ENCODE data around the gene BMPER. TPM values are rescaled to one million over a fixed set of nuclear protein-coding genes. Genes with fewer than 3 reads are reported as not detected.

Gene BMPER
- total RNA-seq, 1 experiment from 2014 or later, result not detected

- TF ChIP-seq TCF7L2 (IDR thresholded peaks at IDR 0.05; ENCODE audit: low read depth, low read length), result no peak
- no peak for TF ChIP-seq POLR2AphosphoS5 (IDR thresholded peaks at IDR 0.05; ENCODE audit: low read depth, low read length)
- no peak for TF ChIP-seq SIN3A (IDR thresholded peaks at IDR 0.05; ENCODE audit: borderline replicate concordance, insufficient read depth, low read depth, low read length)
- no peak for TF ChIP-seq CTCF (IDR thresholded peaks at IDR 0.05)
- no peak for TF ChIP-seq REST (IDR thresholded peaks at IDR 0.05; ENCODE audit: insufficient read depth in 1 of 2, low read depth in 2 of 2, low read length in 1 of 2)
- no TSS peak for BruUV-seq (replicated peaks)
- ChIA-PET CTCF (interaction anchor here (0.7 kb wide), 1 partner anchor 200 kb away, joined by 3 read pairs; no protein-coding TSS in a partner anchor), POLR2A (no interaction called here)
- Histone ChIP-seq H3K4me1 (ENCODE audit: control insufficient read depth, insufficient read depth, low read length) (no peaks in the 10 kb centered on the region), H3K27me3 (ENCODE audit: control insufficient read depth, insufficient read depth, low read length) (no peaks in the 10 kb centered on the region), H3K9me3 (ENCODE audit: control insufficient read depth, insufficient read depth, low read depth, low read length) (no peaks in the 10 kb centered on the region), H3K27ac (ENCODE audit: low read length) (no peak overlapping the region), H3K4me3 (ENCODE audit: low read depth in 2 of 2, low read length in 2 of 2) (no peak overlapping the region), H3K36me3 (ENCODE audit: control insufficient read depth, insufficient read depth, low read length) (no peaks in the 10 kb centered on the region)
- ATAC-seq, result no peak
- DNase-seq (ENCODE audit: low read depth, low spot score), result no peak
- intact Hi-C loops (cut with micrococcal nuclease; ENCODE audit: unreplicated experiment) (no loop called here), in situ Hi-C loops (cut with HindIII; ENCODE audit: low pct_unique_long_range_greater_than_20kb, low sequenced_read_pairs) (no loop called here)
Observed at GRCh38 chr7:34190299-34190698, 285.0 kb downstream of the BMPER start.

- ATAC-seq (no peak), DNase-seq (ENCODE audit: low read depth, low spot score) (no peak)
- Histone ChIP-seq H3K4me3 (ENCODE audit: low read depth in 2 of 2, low read length in 2 of 2) (no peak overlapping the region), H3K36me3 (ENCODE audit: control insufficient read depth, insufficient read depth, low read length) (no peaks in the 10 kb centered on the region), H3K9me3 (ENCODE audit: control insufficient read depth, insufficient read depth, low read depth, low read length) (no peaks in the 10 kb centered on the region), H3K27me3 (ENCODE audit: control insufficient read depth, insufficient read depth, low read length) (no peaks in the 10 kb centered on the region), H3K27ac (ENCODE audit: low read length) (no peak overlapping the region), H3K4me1 (ENCODE audit: control insufficient read depth, insufficient read depth, low read length) (no peaks in the 10 kb centered on the region)
- CTCF ChIA-PET, result no interaction called here
- BruUV-seq (replicated peaks), result no TSS peak
- intact Hi-C loops (cut with micrococcal nuclease; ENCODE audit: unreplicated experiment), result no loop called here
- in situ Hi-C loops (cut with HindIII; ENCODE audit: low pct_unique_long_range_greater_than_20kb, low sequenced_read_pairs), result no loop called here
- TF ChIP-seq SIN3A (IDR thresholded peaks at IDR 0.05; ENCODE audit: borderline replicate concordance, insufficient read depth, low read depth, low read length) (no peak), CTCF (IDR thresholded peaks at IDR 0.05) (no peak), REST (IDR thresholded peaks at IDR 0.05; ENCODE audit: insufficient read depth in 1 of 2, low read depth in 2 of 2, low read length in 1 of 2) (no peak), POLR2AphosphoS5 (IDR thresholded peaks at IDR 0.05; ENCODE audit: low read depth, low read length) (no peak), TCF7L2 (IDR thresholded peaks at IDR 0.05; ENCODE audit: low read depth, low read length) (no peak)
- POLR2A ChIA-PET, result interaction anchor here (0.5 kb wide), 1 partner anchor 108 kb away, joined by 6 read pairs; no protein-coding TSS in a partner anchor
Observed at GRCh38 chr7:34191162-34191561, 285.8 kb downstream of the BMPER start.
